Activated naive CD8-positive, alpha-beta T cell treated with anti-CD3 and anti-CD28 coated beads for 36 hours (primary cell): Measurements from ENCODE around the gene BLVRB. TPM values are rescaled to one million over a fixed set of nuclear protein-coding genes. Genes with fewer than 3 reads are reported as not detected.
A peak's percentile ranks its signal among the peaks of the same experiment; 100 is the strongest.

Experiments used
- DNase-seq: peaks from one replicate; pipeline ENCODE4 v3.0.0; 2021
- H3K27ac Mint-ChIP-seq: one replicate; pipeline ENCODE4 v1.8.0; 2022; ENCODE audit warnings: mild to moderate bottlenecking, moderate library complexity, mixed read lengths
- H3K27me3 Mint-ChIP-seq: one replicate; pipeline ENCODE4 v1.8.0; 2022; ENCODE audit warnings: mild to moderate bottlenecking, mixed read lengths
- H3K36me3 Mint-ChIP-seq: one replicate; pipeline ENCODE4 v1.8.0; 2021; ENCODE audit warnings: mild to moderate bottlenecking, mixed read lengths
- H3K4me1 Mint-ChIP-seq: one replicate; pipeline ENCODE4 v1.8.0; 2021; ENCODE audit warnings: mixed read lengths
- H3K4me3 Mint-ChIP-seq: one replicate; pipeline ENCODE4 v1.8.0; 2022; ENCODE audit warnings: mild to moderate bottlenecking, moderate library complexity, mixed read lengths
- H3K9me3 Mint-ChIP-seq: one replicate; pipeline ENCODE4 v1.8.0; 2022; ENCODE audit warnings: mixed read lengths
- total RNA-seq, 2 experiments: library from RNA; stranded (reverse); gene quantifications; one replicate each; pipeline ENCODE4 v1.2.3, GENCODE V29; 2021

The BLVRB gene
- 10 to 100 TPM; 15.1 to 15.2 TPM for total RNA-seq

DNA sequence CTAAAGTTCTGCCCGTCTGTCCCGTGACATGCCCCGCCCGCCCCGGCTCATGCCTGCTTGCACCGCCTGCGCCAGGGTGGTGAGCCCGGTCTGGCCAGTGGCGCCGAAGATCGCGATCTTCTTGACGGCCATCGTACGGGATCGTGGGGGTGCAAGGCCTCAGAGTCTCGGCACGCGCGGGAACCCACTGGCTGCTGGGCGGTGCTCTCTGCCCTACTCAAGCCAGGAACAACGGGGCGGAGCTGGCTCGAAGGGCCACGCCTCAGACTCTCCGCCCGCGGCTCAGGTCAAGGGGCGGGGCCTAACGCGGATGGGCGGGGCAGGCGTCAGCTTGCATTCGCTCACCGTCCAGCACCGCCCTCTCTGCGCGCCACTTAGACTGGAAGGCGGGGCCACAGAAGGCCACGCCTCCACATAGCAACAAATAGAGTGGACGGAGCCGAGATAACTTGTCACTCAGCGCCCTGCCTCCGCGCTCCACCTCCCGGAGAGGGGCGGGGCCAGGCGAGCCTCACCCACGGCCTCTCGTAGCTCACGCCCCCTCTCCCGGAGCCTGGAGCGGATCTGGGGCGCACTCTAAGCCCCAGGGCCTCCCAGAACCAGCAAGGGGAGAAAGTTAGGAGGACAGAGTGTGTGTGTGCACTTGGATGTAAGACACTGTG lies at the start of gene BLVRB:
BLVRB (minus strand) TSS at position 189 of the 662 bp plus-strand sequence; CDS start at position 132, 57 bp downstream.
- Mint-ChIP-seq H3K36me3 (no peaks in the 10 kb centered on the region), H3K27me3 (peaks cover 10% of the 10 kb centered on the region), H3K27ac (peak within 1 kb of the TSS; percentile 83), H3K4me3 (peak within 1 kb of the TSS; percentile 83), H3K4me1 (peaks cover 20% of the 10 kb centered on the region), H3K9me3 (no peaks in the 10 kb centered on the region)
- peak; percentile 99 for DNase-seq

DNA sequence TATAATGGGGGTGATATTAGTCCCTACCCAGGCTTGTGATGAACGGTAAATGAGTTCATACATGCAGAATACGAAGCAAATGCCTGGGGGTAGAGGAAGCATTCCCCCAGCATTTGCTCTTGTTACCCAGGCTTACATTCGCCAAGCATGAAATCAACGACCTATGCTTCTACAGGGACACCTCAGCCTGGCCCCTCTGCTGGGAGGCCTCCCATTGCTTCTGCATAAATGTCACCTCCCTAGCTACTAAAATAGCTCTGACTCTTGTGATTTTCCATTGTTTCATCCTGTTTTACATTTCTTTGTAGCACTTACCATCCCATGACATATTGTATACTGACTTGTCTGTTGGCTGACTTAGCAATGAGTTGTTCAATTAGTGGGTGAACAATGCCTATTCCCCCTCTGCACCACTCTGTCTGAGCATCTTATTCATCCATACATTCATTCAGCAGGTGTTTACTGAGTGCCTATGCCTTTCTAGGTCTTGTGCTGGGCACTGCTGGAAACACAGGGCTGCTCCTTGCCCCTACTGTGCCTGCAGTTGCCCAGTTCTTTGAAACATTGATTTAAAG lies 48.3 kb upstream of the BLVRB start:
- H3K27ac Mint-ChIP-seq = no peak overlapping the region
- no peaks in the 10 kb centered on the region for H3K4me1 Mint-ChIP-seq
- no peak overlapping the region for H3K4me3 Mint-ChIP-seq
- no peaks in the 10 kb centered on the region for H3K9me3 Mint-ChIP-seq
- no peak for DNase-seq
- peaks cover 62% of the 10 kb centered on the region for H3K27me3 Mint-ChIP-seq
- no peaks in the 10 kb centered on the region for H3K36me3 Mint-ChIP-seq

DNA sequence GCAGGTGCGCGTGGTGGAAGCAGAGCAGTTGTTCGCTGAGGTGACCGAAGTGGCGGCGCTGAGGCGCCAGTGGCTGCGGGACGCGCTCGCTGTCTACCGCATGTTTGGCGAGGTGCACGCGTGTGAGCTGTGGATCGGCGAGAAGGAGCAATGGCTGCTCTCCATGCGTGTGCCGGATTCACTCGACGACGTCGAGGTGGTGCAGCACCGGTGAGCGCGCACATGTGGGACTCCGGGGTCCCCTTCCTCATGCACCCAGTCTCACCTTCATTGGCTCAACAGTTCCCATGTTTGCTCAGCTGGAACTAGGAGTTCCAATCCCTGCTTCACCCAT lies 47.8 kb upstream of the BLVRB start:
- Mint-ChIP-seq H3K4me1 (no peaks in the 10 kb centered on the region), H3K9me3 (no peaks in the 10 kb centered on the region), H3K36me3 (no peaks in the 10 kb centered on the region), H3K27me3 (peaks cover 62% of the 10 kb centered on the region), H3K4me3 (no peak overlapping the region), H3K27ac (no peak overlapping the region)
- DNase-seq = no peak

- Mint-ChIP-seq H3K27ac (no peak overlapping the region), H3K27me3 (peaks cover 57% of the 10 kb centered on the region), H3K4me3 (no peak overlapping the region), H3K4me1 (no peaks in the 10 kb centered on the region), H3K9me3 (no peaks in the 10 kb centered on the region), H3K36me3 (no peaks in the 10 kb centered on the region)
- peak; percentile 30 for DNase-seq
Measured at GRCh38 chr19:40512473-40513344, 47.2 kb upstream of the BLVRB start.

- no peak for DNase-seq
- no peaks in the 10 kb centered on the region for H3K36me3 Mint-ChIP-seq
- peaks cover 53% of the 10 kb centered on the region for H3K27me3 Mint-ChIP-seq
- H3K4me1 Mint-ChIP-seq = no peaks in the 10 kb centered on the region
- no peak overlapping the region for H3K27ac Mint-ChIP-seq
- H3K9me3 Mint-ChIP-seq = no peaks in the 10 kb centered on the region
- H3K4me3 Mint-ChIP-seq = no peak overlapping the region
Measured at GRCh38 chr19:40512110-40512472, 46.5 kb upstream of the BLVRB start.

DNA sequence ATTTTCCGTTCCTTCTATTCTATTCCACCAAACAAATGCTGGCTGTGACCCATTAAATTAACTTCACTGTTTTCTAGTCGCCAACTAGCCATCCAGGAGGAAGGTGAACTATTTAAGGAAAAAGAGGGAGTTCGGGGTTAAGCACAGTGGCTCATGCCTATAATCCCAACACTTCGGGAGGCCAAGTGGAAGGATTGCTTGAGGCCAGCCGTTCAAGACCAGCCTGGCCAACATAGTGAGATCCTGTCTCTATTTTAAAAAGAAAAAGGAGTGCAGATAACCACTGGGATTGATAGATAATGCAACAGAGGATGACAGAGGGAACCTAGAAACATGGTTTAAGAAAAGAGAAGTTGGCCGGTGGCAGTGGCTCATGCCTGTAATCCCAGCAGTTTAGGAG lies 45.9 kb upstream of the BLVRB start:
- Mint-ChIP-seq H3K27me3 (peaks cover 53% of the 10 kb centered on the region), H3K36me3 (no peaks in the 10 kb centered on the region), H3K4me3 (no peak overlapping the region), H3K4me1 (no peaks in the 10 kb centered on the region), H3K27ac (no peak overlapping the region), H3K9me3 (no peaks in the 10 kb centered on the region)
- DNase-seq = no peak

DNA sequence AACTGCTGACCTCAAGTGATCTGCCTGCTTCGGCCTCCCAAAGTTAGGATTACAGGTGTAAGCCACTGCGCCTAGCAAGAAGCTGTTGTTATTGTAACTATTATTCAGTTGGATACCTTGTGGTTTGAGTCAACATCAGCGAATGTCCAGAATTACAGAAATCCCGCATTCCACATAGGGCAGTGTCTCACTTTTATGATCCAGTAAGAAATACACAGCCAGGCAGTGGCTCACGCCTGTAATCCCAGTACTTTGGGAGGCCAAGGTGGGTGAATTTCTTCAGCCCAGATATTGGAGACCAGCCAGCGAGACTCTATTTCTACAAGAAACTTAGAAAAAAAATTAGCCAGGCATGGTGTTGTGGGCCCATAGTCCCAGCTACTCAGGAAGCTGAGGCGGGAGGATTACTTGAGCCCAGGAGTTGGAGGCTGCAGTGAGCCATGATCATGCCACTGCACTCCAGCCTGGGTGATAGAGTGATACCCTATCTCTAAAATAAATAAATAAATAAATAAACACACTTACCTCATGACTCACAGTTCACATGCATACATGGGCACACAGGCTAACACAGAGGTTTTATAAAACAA lies 45.1 kb upstream of the BLVRB start:
- Mint-ChIP-seq H3K9me3 (no peaks in the 10 kb centered on the region), H3K4me3 (no peak overlapping the region), H3K27ac (no peak overlapping the region), H3K4me1 (no peaks in the 10 kb centered on the region), H3K36me3 (no peaks in the 10 kb centered on the region), H3K27me3 (peaks cover 53% of the 10 kb centered on the region)
- no peak for DNase-seq

DNA sequence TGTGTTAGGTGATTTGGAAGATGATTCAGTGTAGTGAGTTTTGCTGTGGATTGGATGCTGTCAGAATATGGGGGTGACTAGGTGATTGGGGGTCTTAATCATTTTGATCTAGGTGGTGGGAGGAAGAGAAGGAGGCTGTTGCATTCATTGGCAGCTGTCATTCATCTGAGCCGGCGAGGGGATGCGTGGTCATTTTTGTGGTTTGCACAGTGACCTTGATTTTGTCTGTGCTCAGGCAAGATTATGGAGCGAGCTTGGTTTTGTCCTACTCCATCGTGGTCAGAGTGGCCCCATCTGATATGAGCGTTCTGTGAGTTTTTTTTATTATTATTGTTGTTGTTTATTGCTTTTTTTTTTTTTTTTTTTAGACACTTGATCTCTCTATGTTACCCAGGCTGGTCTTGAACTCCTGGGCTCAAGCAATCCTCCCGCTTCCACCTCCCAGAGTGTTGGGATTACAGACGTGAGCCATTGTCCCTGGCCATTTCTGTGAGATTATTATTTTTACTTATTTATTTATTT lies 43.3 kb upstream of the BLVRB start:
- H3K9me3 Mint-ChIP-seq = no peaks in the 10 kb centered on the region
- no peak overlapping the region for H3K4me3 Mint-ChIP-seq
- DNase-seq = no peak
- H3K27me3 Mint-ChIP-seq = peaks cover 41% of the 10 kb centered on the region
- no peaks in the 10 kb centered on the region for H3K36me3 Mint-ChIP-seq
- no peak overlapping the region for H3K27ac Mint-ChIP-seq
- no peaks in the 10 kb centered on the region for H3K4me1 Mint-ChIP-seq

DNA sequence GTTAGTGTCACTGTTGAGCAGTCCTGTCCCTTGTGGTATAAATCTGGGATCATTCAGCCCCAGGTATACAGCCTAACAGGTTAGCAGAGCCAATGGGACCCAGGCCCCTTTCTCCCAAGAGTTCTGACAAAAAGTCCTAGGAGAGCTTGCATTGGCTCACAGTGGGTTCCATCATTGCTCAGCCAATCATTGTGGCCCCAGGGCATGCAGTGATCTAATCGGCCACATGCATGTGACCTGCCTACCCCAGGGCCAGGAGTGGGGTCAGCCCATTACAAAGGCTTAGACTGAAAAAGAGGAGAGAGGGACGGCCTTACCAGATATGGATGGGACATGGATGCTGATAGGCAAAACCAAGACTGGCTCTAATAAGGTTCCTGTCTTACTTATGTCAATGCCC lies 42.3 kb upstream of the BLVRB start:
- Mint-ChIP-seq H3K9me3 (no peaks in the 10 kb centered on the region), H3K4me1 (no peaks in the 10 kb centered on the region), H3K4me3 (no peak overlapping the region), H3K36me3 (no peaks in the 10 kb centered on the region), H3K27me3 (peaks cover 35% of the 10 kb centered on the region), H3K27ac (no peak overlapping the region)
- no peak for DNase-seq

DNA sequence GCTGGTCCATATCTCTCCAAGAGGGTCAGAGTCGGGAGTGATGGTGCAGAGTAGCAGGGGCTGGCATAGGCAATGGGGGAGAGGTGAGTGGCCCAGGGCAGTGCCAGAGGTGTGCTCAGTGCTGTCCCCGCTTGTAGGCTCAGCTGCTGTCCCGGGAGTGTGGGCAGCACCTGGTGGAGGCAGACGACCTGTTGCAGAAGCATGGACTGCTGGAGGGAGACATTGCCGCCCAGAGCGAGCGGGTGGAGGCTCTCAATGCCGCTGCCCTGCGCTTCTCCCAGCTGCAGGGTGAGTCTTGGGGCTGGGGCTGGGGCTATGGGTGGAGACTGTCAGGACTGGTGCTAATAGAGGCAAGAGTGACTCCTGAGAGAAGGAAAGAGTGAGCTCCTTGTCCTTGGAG lies 40.6 kb upstream of the BLVRB start:
- H3K27me3 Mint-ChIP-seq = peaks cover 24% of the 10 kb centered on the region
- no peaks in the 10 kb centered on the region for H3K9me3 Mint-ChIP-seq
- H3K27ac Mint-ChIP-seq = no peak overlapping the region
- no peak for DNase-seq
- H3K36me3 Mint-ChIP-seq = no peaks in the 10 kb centered on the region
- no peak overlapping the region for H3K4me3 Mint-ChIP-seq
- no peaks in the 10 kb centered on the region for H3K4me1 Mint-ChIP-seq

DNA sequence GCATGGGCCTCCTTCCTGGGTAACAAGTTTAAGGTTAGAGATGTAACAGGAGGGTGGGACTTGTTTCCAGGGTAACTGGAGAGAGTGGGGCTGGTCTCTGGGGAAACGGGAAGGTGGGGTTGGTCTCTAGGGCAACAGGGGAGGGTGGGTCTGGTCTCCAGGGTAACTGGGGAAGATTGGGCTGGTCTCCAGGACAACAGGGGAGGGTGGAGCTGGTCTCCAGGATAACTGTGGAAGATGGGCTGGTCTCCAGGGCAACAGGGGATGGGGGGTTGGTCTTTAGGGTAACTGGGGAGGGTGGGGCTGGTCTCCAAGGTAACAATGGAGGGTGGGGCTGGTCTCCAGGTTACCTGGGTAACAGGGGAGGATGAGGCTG lies 37.8 kb upstream of the BLVRB start:
- Mint-ChIP-seq H3K4me3 (no peak overlapping the region), H3K36me3 (no peaks in the 10 kb centered on the region), H3K27ac (no peak overlapping the region), H3K9me3 (no peaks in the 10 kb centered on the region), H3K27me3 (peaks cover 8% of the 10 kb centered on the region), H3K4me1 (no peaks in the 10 kb centered on the region)
- DNase-seq = no peak

GRCh38 chr19:40502647-40503319 lies 37.2 kb upstream of the BLVRB start:
- DNase-seq = no peak
- Mint-ChIP-seq H3K27ac (no peak overlapping the region), H3K4me3 (no peak overlapping the region), H3K9me3 (no peaks in the 10 kb centered on the region), H3K27me3 (peaks cover 8% of the 10 kb centered on the region), H3K36me3 (no peaks in the 10 kb centered on the region), H3K4me1 (no peaks in the 10 kb centered on the region)

DNA sequence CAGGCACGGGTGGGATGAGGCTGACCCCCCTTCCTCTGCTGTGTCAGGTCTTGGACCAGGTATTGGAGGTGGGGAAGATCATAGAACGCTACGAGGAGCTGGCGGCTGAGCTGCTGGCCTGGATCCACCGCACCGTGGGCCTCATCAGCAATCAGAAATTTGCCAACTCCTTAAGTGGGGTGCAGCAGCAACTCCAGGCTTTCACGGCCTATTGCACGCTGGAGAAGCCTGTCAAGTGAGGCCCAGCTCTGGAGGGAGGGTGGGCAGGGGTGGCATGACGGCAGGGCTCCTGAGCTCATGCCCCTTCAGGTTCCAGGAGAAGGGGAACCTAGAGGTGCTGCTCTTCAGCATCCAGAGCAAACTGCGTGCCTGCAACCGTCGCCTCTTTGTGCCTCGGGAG lies 36.5 kb upstream of the BLVRB start:
- peaks cover 1% of the 10 kb centered on the region for H3K36me3 Mint-ChIP-seq
- H3K27me3 Mint-ChIP-seq = peaks cover 8% of the 10 kb centered on the region
- no peaks in the 10 kb centered on the region for H3K9me3 Mint-ChIP-seq
- H3K4me3 Mint-ChIP-seq = no peak overlapping the region
- no peaks in the 10 kb centered on the region for H3K4me1 Mint-ChIP-seq
- no peak overlapping the region for H3K27ac Mint-ChIP-seq
- no peak for DNase-seq

- no peak overlapping the region for H3K4me3 Mint-ChIP-seq
- H3K27me3 Mint-ChIP-seq = peaks cover 8% of the 10 kb centered on the region
- H3K9me3 Mint-ChIP-seq = no peaks in the 10 kb centered on the region
- peaks cover 1% of the 10 kb centered on the region for H3K36me3 Mint-ChIP-seq
- H3K27ac Mint-ChIP-seq = no peak overlapping the region
- DNase-seq = no peak
- H3K4me1 Mint-ChIP-seq = no peaks in the 10 kb centered on the region
Measured at GRCh38 chr19:40501599-40501998, 36.1 kb upstream of the BLVRB start.
